Pulmonary artery endothelial cell (primary cell): ENCODE measurements around the gene TBCD. TPM values are rescaled to one million over a fixed set of nuclear protein-coding genes. Genes with fewer than 3 reads are reported as not detected.

Source experiments
- DNase-seq: peaks from one replicate; pipeline ENCODE4 v3.0.0-alpha.2; 2011; ENCODE audit warnings: low read depth, low spot score
- total RNA-seq: library from RNA; depleted of rRNA; stranded (reverse); fragments of >200 nt; gene quantifications from 2 replicates; pipeline ENCODE4 v1.2.3, GENCODE V29; 2014

Gene TBCD
- total RNA-seq, 1 donor from 2014 or later = 77.0 TPM

- no peak for DNase-seq
Measured at GRCh38 chr17:82849076-82849945, 97.4 kb downstream of the TBCD start.

- DNase-seq = no peak
Measured at GRCh38 chr17:82851381-82851780, 99.5 kb downstream of the TBCD start.

GRCh38 chr17:82854226-82854625 is 102.4 kb downstream of the TBCD start:
- no peak for DNase-seq

GRCh38 chr17:82856361-82856760 is 104.5 kb downstream of the TBCD start:
- DNase-seq = no peak

- no peak for DNase-seq
Measured at GRCh38 chr17:82858376-82859126, 106.7 kb downstream of the TBCD start.

- peak; percentile 44 for DNase-seq
Measured at GRCh38 chr17:82859431-82860403, 107.9 kb downstream of the TBCD start.

- DNase-seq = no peak
Measured at GRCh38 chr17:82860606-82861392, 108.9 kb downstream of the TBCD start.

GRCh38 chr17:82861393-82861775 is 109.5 kb downstream of the TBCD start:
- DNase-seq = no peak

GRCh38 chr17:82862191-82862590 is 110.3 kb downstream of the TBCD start:
- DNase-seq = no peak

- no peak for DNase-seq
Measured at GRCh38 chr17:82862737-82863382, 111.0 kb downstream of the TBCD start.

GRCh38 chr17:82863383-82863940 is 111.6 kb downstream of the TBCD start:
- no peak for DNase-seq

- DNase-seq = no peak
Measured at GRCh38 chr17:82863941-82864712, 112.3 kb downstream of the TBCD start.

- DNase-seq = no peak
Measured at GRCh38 chr17:82864713-82865248, 112.9 kb downstream of the TBCD start.

- no peak for DNase-seq
Measured at GRCh38 chr17:82865274-82865673, 113.4 kb downstream of the TBCD start.

GRCh38 chr17:82865774-82866395 is 114.0 kb downstream of the TBCD start:
- no peak for DNase-seq

- peak; percentile 75 for DNase-seq
Measured at GRCh38 chr17:82866590-82867191, 114.8 kb downstream of the TBCD start.

- no peak for DNase-seq
Measured at GRCh38 chr17:82867763-82868325, 116.0 kb downstream of the TBCD start.
